Measurements from ENCODE around the gene DCC. TPM values are rescaled to one million over a fixed set of nuclear protein-coding genes. Genes with fewer than 3 reads are reported as not detected.

The DCC gene
- total and polyA plus RNA-seq, 7 experiments from 2014 or later = not detected

DNA sequence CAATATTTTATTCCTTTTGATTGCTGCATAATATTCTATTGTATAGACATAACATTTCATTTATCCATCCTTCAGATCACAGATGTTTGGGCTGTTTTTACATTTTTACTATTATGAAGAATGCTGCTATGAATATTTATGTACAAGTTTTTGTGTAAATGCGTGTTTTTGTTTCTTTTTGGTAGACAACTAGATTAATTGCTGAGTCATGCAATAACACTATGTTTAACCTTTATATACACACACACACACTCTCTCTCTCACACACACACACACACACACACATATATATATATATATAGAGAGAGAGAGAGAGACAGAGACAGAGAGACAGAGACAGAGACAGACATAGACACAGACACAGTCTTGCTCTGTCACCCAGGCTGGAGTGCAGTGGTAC, 926.9 kb downstream of the DCC start:
- CTCF ChIA-PET = no interaction called here
- POLR2A ChIA-PET = no interaction called here

DNA sequence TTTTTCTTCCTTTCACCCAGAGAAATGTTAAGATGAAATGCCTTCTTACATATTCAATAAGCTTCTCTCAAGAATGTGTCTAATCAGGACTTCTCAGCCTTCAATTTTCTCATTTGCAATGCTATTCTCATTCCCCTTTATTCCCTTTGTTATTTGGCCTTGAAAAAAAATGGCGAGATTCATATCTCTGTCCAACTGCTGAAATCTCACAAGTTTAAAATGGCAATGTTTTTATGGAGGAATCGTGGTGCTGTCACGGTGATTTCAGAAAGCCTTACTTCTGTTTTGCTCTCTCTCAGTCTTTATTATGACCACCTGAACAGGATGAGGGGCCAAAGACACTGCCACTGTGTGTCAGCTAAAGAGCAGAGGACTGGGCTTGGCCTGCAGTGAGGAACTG, 928.5 kb downstream of the DCC start:
- Mint-ChIP-seq H3K27ac (no peak overlapping the region), H3K9me3 (peaks cover 0 to 11% (median 8%) of the 10 kb centered on the region in 11 donors), H3K4me1 (no peaks in the 10 kb centered on the region), H3K27me3 (no peaks in the 10 kb centered on the region), H3K4me3 (no peak overlapping the region), H3K36me3 (no peaks in the 10 kb centered on the region)
- POLR2A ChIA-PET = no interaction called here
- H3K4me1 ChIP-seq (ENCODE audit: control insufficient read depth in 2 of 2, insufficient read depth in 2 of 2, low read length in 2 of 2) = no peaks in the 10 kb centered on the region
- H3K9me3 ChIP-seq (ENCODE audit: control insufficient read depth in 2 of 3, low read length in 3 of 3) = peaks cover 0 to 5% (median 0%) of the 10 kb centered on the region in 3 experiments
- no peak for ATAC-seq
- no peaks in the 10 kb centered on the region for H3K27me3 ChIP-seq (ENCODE audit: control insufficient read depth in 2 of 2, insufficient read depth in 2 of 2, low read length in 2 of 2)
- CTCF ChIA-PET = no interaction called here
- intact Hi-C loops (cut with micrococcal nuclease) = no loop called here
- no peaks in the 10 kb centered on the region for H3K36me3 ChIP-seq (ENCODE audit: control insufficient read depth in 2 of 3, insufficient read depth in 3 of 3, low read length in 3 of 3)
- H3K27ac ChIP-seq (ENCODE audit: low read depth, low read length) = no peak overlapping the region
- H3K4me3 ChIP-seq (ENCODE audit: low read length) = no peak overlapping the region
- DNase-seq = no peak

More for the DNA sequence above, 926.9 kb downstream of the DCC start:
- Mint-ChIP-seq H3K27ac (no peak overlapping the region), H3K4me3 (no peak overlapping the region), H3K9me3 (peaks cover 0 to 12% (median 8%) of the 10 kb centered on the region in 11 donors), H3K36me3 (no peaks in the 10 kb centered on the region), H3K27me3 (no peaks in the 10 kb centered on the region), H3K4me1 (no peaks in the 10 kb centered on the region)
- Histone ChIP-seq H3K4me1 (ENCODE audit: control insufficient read depth in 2 of 2, insufficient read depth in 2 of 2, low read length in 2 of 2) (no peaks in the 10 kb centered on the region), H3K27me3 (ENCODE audit: control insufficient read depth in 2 of 2, insufficient read depth in 2 of 2, low read length in 2 of 2) (no peaks in the 10 kb centered on the region), H3K27ac (ENCODE audit: low read depth, low read length) (no peak overlapping the region), H3K9me3 (ENCODE audit: control insufficient read depth in 2 of 3, low read length in 3 of 3) (peaks cover 0 to 6% (median 0%) of the 10 kb centered on the region in 3 experiments), H3K36me3 (ENCODE audit: control insufficient read depth in 2 of 3, insufficient read depth in 3 of 3, low read length in 3 of 3) (no peaks in the 10 kb centered on the region), H3K4me3 (ENCODE audit: low read length) (no peak overlapping the region)
- DNase-seq = no peak
- intact Hi-C loops (cut with micrococcal nuclease) = no loop called here
- no peak for ATAC-seq

DNA sequence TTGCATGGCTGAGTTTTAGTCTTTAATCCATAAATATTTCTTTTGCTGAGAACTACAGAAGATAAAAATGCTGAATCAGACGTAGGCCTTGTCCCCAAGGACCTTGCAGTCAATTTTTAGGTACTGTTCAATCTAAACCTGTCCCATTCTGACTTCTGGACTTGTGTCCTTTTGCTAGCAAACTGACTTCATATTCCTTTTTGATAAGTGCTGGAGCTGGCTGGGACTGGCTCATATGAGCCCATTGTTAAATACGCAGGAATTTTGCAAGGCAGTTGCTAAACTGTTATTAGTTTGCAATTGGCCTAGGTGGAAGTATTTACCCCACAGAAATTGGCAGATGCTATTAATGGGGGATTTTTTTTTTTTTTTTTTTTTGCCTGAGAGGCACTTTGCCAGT, 941.4 kb downstream of the DCC start:
- no peak overlapping the region for H3K4me3 Mint-ChIP-seq
- Histone ChIP-seq H3K4me1 (ENCODE audit: control insufficient read depth in 2 of 2, insufficient read depth in 2 of 2, low read length in 2 of 2) (no peaks in the 10 kb centered on the region), H3K27ac (ENCODE audit: low read depth, low read length) (no peak overlapping the region), H3K9me3 (ENCODE audit: control insufficient read depth in 2 of 3, low read length in 3 of 3) (no peaks in the 10 kb centered on the region), H3K27me3 (ENCODE audit: control insufficient read depth in 2 of 2, insufficient read depth in 2 of 2, low read length in 2 of 2) (no peaks in the 10 kb centered on the region), H3K36me3 (ENCODE audit: control insufficient read depth in 2 of 3, insufficient read depth in 3 of 3, low read length in 3 of 3) (no peaks in the 10 kb centered on the region), H3K4me3 (ENCODE audit: low read length) (no peak overlapping the region)
- H3K9me3 Mint-ChIP-seq = peaks cover 0 to 14% (median 7%) of the 10 kb centered on the region in 11 donors
- no peak for DNase-seq
- no peaks in the 10 kb centered on the region for H3K27me3 Mint-ChIP-seq
- ChIA-PET CTCF (no interaction called here), POLR2A (no interaction called here)
- intact Hi-C loops (cut with micrococcal nuclease) = no loop called here
- no peak for ATAC-seq
- no peaks in the 10 kb centered on the region for H3K36me3 Mint-ChIP-seq
- H3K27ac Mint-ChIP-seq = no peak overlapping the region
- H3K4me1 Mint-ChIP-seq = no peaks in the 10 kb centered on the region

DNA sequence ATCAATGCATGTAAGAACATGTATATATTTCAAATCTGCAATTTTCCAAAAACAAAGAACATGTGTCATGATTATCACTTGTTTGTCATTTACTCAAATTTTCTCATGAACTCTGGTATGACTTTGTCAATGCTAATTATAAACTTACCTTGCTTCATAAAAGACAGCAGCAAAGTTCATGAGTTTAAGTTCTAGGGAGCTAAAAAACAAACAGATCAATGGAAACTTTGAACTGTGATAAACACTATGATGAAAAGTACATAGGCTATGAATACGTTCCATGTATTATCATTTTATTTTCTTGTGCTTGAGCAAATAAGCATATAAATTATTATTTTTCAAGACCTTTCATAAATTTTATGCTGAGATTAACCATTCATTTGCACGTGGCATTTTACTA, 943.7 kb downstream of the DCC start:
- no peaks in the 10 kb centered on the region for H3K4me1 ChIP-seq (ENCODE audit: control insufficient read depth in 2 of 2, insufficient read depth in 2 of 2, low read length in 2 of 2)
- POLR2A ChIA-PET = no interaction called here
- Mint-ChIP-seq H3K9me3 (peaks cover 0 to 10% (median 6%) of the 10 kb centered on the region in 11 donors), H3K4me3 (no peak overlapping the region), H3K4me1 (no peaks in the 10 kb centered on the region), H3K27me3 (no peaks in the 10 kb centered on the region), H3K36me3 (no peaks in the 10 kb centered on the region), H3K27ac (no peak overlapping the region)
- no peaks in the 10 kb centered on the region for H3K36me3 ChIP-seq (ENCODE audit: control insufficient read depth in 2 of 3, insufficient read depth in 3 of 3, low read length in 3 of 3)
- CTCF ChIA-PET = no interaction called here
- no peak for DNase-seq
- intact Hi-C loops (cut with micrococcal nuclease) = no loop called here
- no peaks in the 10 kb centered on the region for H3K27me3 ChIP-seq (ENCODE audit: control insufficient read depth in 2 of 2, insufficient read depth in 2 of 2, low read length in 2 of 2)
- ATAC-seq = no peak
- no peak overlapping the region for H3K27ac ChIP-seq (ENCODE audit: low read depth, low read length)
- H3K9me3 ChIP-seq (ENCODE audit: control insufficient read depth in 2 of 3, low read length in 3 of 3) = no peaks in the 10 kb centered on the region
- no peak overlapping the region for H3K4me3 ChIP-seq (ENCODE audit: low read length)

DNA sequence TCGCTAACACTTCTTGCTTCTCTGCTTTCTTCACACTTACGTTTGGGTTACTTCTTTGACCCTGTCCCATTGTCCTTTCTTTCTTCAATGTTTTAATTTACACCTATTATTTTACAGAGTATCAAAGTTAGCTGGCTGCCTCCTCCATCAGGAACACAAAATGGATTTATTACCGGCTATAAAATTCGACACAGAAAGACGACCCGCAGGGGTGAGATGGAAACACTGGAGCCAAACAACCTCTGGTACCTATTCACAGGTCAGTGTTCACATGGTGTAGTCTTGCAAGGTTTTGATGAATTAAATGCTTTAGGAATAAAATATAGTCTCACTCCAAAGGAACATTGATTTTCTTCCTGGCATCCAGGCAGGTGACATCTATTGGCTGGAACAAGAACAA, 965.5 kb downstream of the DCC start:
- H3K4me1 Mint-ChIP-seq = no peaks in the 10 kb centered on the region
- H3K27ac Mint-ChIP-seq = no peak overlapping the region
- DNase-seq (no peak), ATAC-seq (no peak)
- intact Hi-C loops (cut with micrococcal nuclease) = no loop called here
- Histone ChIP-seq H3K4me3 (ENCODE audit: low read length) (no peak overlapping the region), H3K27ac (ENCODE audit: low read depth, low read length) (no peak overlapping the region), H3K27me3 (ENCODE audit: control insufficient read depth in 2 of 2, insufficient read depth in 2 of 2, low read length in 2 of 2) (no peaks in the 10 kb centered on the region), H3K4me1 (ENCODE audit: control insufficient read depth in 2 of 2, insufficient read depth in 2 of 2, low read length in 2 of 2) (no peaks in the 10 kb centered on the region), H3K9me3 (ENCODE audit: control insufficient read depth in 2 of 3, low read length in 3 of 3) (no peaks in the 10 kb centered on the region), H3K36me3 (ENCODE audit: control insufficient read depth in 2 of 3, insufficient read depth in 3 of 3, low read length in 3 of 3) (no peaks in the 10 kb centered on the region)
- H3K36me3 Mint-ChIP-seq = peaks cover 0 to 4% (median 0%) of the 10 kb centered on the region in 5 donors
- no peaks in the 10 kb centered on the region for H3K27me3 Mint-ChIP-seq
- ChIA-PET POLR2A (no interaction called here), CTCF (no interaction called here)
- H3K9me3 Mint-ChIP-seq = peaks cover 2 to 25% (median 5%) of the 10 kb centered on the region in 11 donors
- H3K4me3 Mint-ChIP-seq = no peak overlapping the region

DNA sequence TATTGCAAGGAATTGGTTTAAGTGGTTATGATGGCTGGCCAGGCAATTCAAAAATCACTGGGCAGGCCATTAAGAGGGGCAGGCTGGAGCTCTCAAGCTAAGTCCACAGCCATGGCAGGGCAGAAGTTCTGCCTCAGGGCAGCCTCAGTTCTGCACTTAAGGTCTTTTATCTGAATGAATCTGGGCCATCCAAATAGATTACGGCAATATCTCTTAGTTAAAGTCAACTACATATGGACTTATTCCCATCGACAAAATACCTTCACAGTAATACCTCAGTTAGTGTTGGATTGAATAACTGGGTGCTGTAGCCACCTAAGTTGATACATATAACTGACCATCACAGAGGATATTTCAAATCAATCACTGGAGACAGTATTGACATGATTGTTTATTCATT, 979.6 kb downstream of the DCC start:
- DNase-seq = no peak
- Histone ChIP-seq H3K4me3 (ENCODE audit: low read length) (no peak overlapping the region), H3K4me1 (ENCODE audit: control insufficient read depth in 2 of 2, insufficient read depth in 2 of 2, low read length in 2 of 2) (no peaks in the 10 kb centered on the region), H3K9me3 (ENCODE audit: control insufficient read depth in 2 of 3, low read length in 3 of 3) (no peaks in the 10 kb centered on the region), H3K36me3 (ENCODE audit: control insufficient read depth in 2 of 3, insufficient read depth in 3 of 3, low read length in 3 of 3) (no peaks in the 10 kb centered on the region), H3K27ac (ENCODE audit: low read depth, low read length) (no peak overlapping the region), H3K27me3 (ENCODE audit: control insufficient read depth in 2 of 2, insufficient read depth in 2 of 2, low read length in 2 of 2) (no peaks in the 10 kb centered on the region)
- POLR2A ChIA-PET = no interaction called here
- no peak overlapping the region for H3K4me3 Mint-ChIP-seq
- no peaks in the 10 kb centered on the region for H3K27me3 Mint-ChIP-seq
- H3K4me1 Mint-ChIP-seq = no peaks in the 10 kb centered on the region
- H3K36me3 Mint-ChIP-seq = no peaks in the 10 kb centered on the region
- CTCF ChIA-PET = no interaction called here
- H3K9me3 Mint-ChIP-seq = peaks cover 0 to 21% (median 7%) of the 10 kb centered on the region in 11 donors
- no peak overlapping the region for H3K27ac Mint-ChIP-seq
- ATAC-seq = no peak
- intact Hi-C loops (cut with micrococcal nuclease) = no loop called here

DNA sequence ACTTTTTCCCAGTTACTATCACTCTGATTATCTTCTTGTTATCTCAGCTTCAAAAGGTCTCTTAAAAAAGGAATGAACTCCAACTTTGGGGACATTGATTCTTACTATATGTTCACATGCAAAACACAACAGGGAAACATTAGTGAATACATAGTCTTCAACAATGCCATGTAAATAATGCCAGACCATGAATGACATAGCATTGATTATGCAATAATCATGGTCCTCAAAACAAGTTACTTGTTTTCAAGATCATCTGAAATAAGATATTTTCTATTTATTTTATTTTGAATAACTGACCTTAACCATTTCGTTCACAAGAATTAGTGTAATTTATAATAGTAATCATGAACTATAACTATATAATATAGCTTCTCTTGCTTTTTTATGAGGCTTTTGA, 982.2 kb downstream of the DCC start:
- H3K27ac ChIP-seq (ENCODE audit: low read depth, low read length) = no peak overlapping the region
- ChIA-PET CTCF (no interaction called here), POLR2A (no interaction called here)
- H3K9me3 ChIP-seq (ENCODE audit: control insufficient read depth in 2 of 3, low read length in 3 of 3) = no peaks in the 10 kb centered on the region
- Mint-ChIP-seq H3K9me3 (peaks cover 0 to 21% (median 4%) of the 10 kb centered on the region in 11 donors), H3K4me1 (no peaks in the 10 kb centered on the region), H3K27ac (no peak overlapping the region), H3K36me3 (no peaks in the 10 kb centered on the region), H3K27me3 (no peaks in the 10 kb centered on the region), H3K4me3 (no peak overlapping the region)
- H3K4me3 ChIP-seq (ENCODE audit: low read length) = no peak overlapping the region
- no peak for DNase-seq
- intact Hi-C loops (cut with micrococcal nuclease) = no loop called here
- H3K27me3 ChIP-seq (ENCODE audit: control insufficient read depth in 2 of 2, insufficient read depth in 2 of 2, low read length in 2 of 2) = no peaks in the 10 kb centered on the region
- no peaks in the 10 kb centered on the region for H3K36me3 ChIP-seq (ENCODE audit: control insufficient read depth in 2 of 3, insufficient read depth in 3 of 3, low read length in 3 of 3)
- ATAC-seq = no peak
- H3K4me1 ChIP-seq (ENCODE audit: control insufficient read depth in 2 of 2, insufficient read depth in 2 of 2, low read length in 2 of 2) = no peaks in the 10 kb centered on the region

Data from naive thymus-derived CD4-positive, alpha-beta T cell (primary cell).